Kidney epithelial cell (primary cell): ENCODE results near the gene GBE1. TPM values are rescaled to one million over a fixed set of nuclear protein-coding genes. Genes with fewer than 3 reads are reported as not detected.

Experiments
- DNase-seq: peaks from one replicate; pipeline ENCODE4 v3.0.0-alpha.2; 2010; ENCODE audit warnings: low read depth
- H3K27me3 ChIP-seq: 2 replicates; pipeline ENCODE4 v1.6.0; 2011; ENCODE audit warnings: low read length; ENCODE audit not compliant: control insufficient read depth, insufficient read depth
- H3K36me3 ChIP-seq: 2 replicates; pipeline ENCODE4 v1.5.1; 2011; ENCODE audit warnings: low read length; ENCODE audit not compliant: control insufficient read depth, insufficient read depth
- H3K4me3 ChIP-seq: 2 replicates; pipeline ENCODE4 v1.5.1; 2011; ENCODE audit warnings: low read depth, mild to moderate bottlenecking, control low read depth, low read length
- CTCF ChIP-seq: IDR thresholded peaks from 2 replicates; pipeline ENCODE4 v1.5.1; 2011; ENCODE audit warnings: mild to moderate bottlenecking, moderate library complexity, low read length, control low read depth, inconsistent platforms; ENCODE audit not compliant: insufficient read depth, poor library complexity, severe bottlenecking
- total RNA-seq: library from RNA; depleted of rRNA; stranded (reverse); fragments of >200 nt; gene quantifications from 2 replicates; pipeline ENCODE4 v1.2.3, GENCODE V29; 2015

The GBE1 gene
- total RNA-seq, 1 donor from 2014 or later = 30.8 TPM

- DNase-seq = no peak
- Histone ChIP-seq H3K36me3 (no peaks in the 10 kb centered on the region), H3K27me3 (no peaks in the 10 kb centered on the region), H3K4me3 (no peak overlapping the region)
- TF ChIP-seq CTCF = no peak
Measured at GRCh38 chr3:81579744-81580143, 181.7 kb downstream of the GBE1 start.

GRCh38 chr3:81572201-81572756 lies 189.2 kb downstream of the GBE1 start:
- no peak overlapping the region for H3K4me3 ChIP-seq
- TF ChIP-seq CTCF = no peak
- no peaks in the 10 kb centered on the region for H3K36me3 ChIP-seq
- DNase-seq = no peak
- H3K27me3 ChIP-seq = no peaks in the 10 kb centered on the region

GRCh38 chr3:81568378-81568777 lies 193.1 kb downstream of the GBE1 start:
- Histone ChIP-seq H3K4me3 (no peak overlapping the region), H3K27me3 (no peaks in the 10 kb centered on the region), H3K36me3 (no peaks in the 10 kb centered on the region)
- TF ChIP-seq CTCF = no peak
- DNase-seq = no peak

- no peak for DNase-seq
- Histone ChIP-seq H3K36me3 (no peaks in the 10 kb centered on the region), H3K4me3 (no peak overlapping the region), H3K27me3 (no peaks in the 10 kb centered on the region)
- no peak for TF ChIP-seq CTCF
Measured at GRCh38 chr3:81565041-81565440, 196.4 kb downstream of the GBE1 start.

- Histone ChIP-seq H3K36me3 (no peaks in the 10 kb centered on the region), H3K27me3 (no peaks in the 10 kb centered on the region), H3K4me3 (no peak overlapping the region)
- no peak for TF ChIP-seq CTCF
- no peak for DNase-seq
Measured at GRCh38 chr3:81558106-81558505, 203.3 kb downstream of the GBE1 start.

- TF ChIP-seq CTCF = no peak
- DNase-seq = no peak
- Histone ChIP-seq H3K27me3 (no peaks in the 10 kb centered on the region), H3K36me3 (no peaks in the 10 kb centered on the region), H3K4me3 (no peak overlapping the region)
Measured at GRCh38 chr3:81554801-81555200, 206.6 kb downstream of the GBE1 start.
